Adrenal gland (tissue), 5 donors: Measurements from ENCODE around the gene PVALEF.

Experiments
- POLR2A ChIP-seq, 2 donors: fragments of 450-650 bp; IDR thresholded peaks; one replicate each; pipeline ENCODE4 v1.6.1; 2017; ENCODE audit warnings: antibody characterized with exemption in 2 of 2, mild to moderate bottlenecking in 2 of 2, moderate library complexity in 1 of 2
- TF ChIP-seq, protein P1 (sequence below), 6 experiments: fragments of 450-650 bp in 4 of 6; fragments of 200-600 bp in 2 of 6; sonication (generic) in 1 of 6; IDR thresholded peaks; 1 replicate in 5 of 6; 2 replicates in 1 of 6; pipeline versions ENCODE4 v1.5.1 to v1.8.0; 2016 to 2021; ENCODE audit warnings: antibody characterized with exemption in 6 of 6, mild to moderate bottlenecking in 2 of 6, moderate library complexity in 1 of 6
- donor health status: DM: no; HTN: no; CAD: no.

DNA sequence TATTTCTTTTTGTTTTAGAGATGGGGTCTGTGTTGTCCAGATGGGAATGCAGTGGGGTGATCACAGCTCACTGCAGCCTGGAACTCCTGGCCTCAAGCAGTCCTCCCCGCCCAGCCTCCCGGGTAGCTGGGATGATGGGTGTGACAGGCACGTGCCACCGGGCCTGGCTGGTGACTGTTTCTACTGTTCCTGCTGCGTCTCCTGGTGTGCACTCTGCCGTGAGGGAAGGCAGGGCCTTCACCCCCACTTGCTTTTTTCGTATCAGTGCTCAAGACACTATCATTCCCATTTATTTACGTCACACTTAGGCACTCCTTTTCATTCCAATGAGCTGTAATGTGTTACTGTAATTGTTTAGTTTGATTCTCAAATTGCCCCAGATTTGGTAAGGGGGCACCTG, 25.3 kb upstream of the PVALEF start:
- TF ChIP-seq POLR2A (IDR thresholded peaks at IDR 0.05), result no peak
- TF ChIP-seq, protein P1, sequence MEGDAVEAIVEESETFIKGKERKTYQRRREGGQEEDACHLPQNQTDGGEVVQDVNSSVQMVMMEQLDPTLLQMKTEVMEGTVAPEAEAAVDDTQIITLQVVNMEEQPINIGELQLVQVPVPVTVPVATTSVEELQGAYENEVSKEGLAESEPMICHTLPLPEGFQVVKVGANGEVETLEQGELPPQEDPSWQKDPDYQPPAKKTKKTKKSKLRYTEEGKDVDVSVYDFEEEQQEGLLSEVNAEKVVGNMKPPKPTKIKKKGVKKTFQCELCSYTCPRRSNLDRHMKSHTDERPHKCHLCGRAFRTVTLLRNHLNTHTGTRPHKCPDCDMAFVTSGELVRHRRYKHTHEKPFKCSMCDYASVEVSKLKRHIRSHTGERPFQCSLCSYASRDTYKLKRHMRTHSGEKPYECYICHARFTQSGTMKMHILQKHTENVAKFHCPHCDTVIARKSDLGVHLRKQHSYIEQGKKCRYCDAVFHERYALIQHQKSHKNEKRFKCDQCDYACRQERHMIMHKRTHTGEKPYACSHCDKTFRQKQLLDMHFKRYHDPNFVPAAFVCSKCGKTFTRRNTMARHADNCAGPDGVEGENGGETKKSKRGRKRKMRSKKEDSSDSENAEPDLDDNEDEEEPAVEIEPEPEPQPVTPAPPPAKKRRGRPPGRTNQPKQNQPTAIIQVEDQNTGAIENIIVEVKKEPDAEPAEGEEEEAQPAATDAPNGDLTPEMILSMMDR (IDR thresholded peaks at IDR 0.05), result no peak
